Prostate gland (tissue), 2 donors: ENCODE results near the gene ZNF132. TPM values are rescaled to one million over a fixed set of nuclear protein-coding genes. Genes with fewer than 3 reads are reported as not detected.

ENCODE experiments used
- DNase-seq: peaks from one replicate; pipeline ENCODE4 v3.0.0-alpha.2; 2019; ENCODE audit warnings: low spot score
- H3K27ac ChIP-seq, 2 donors: fragments of 200-600 bp; sonication (generic); 2 replicates each; pipeline ENCODE4 v1.5.1; 2017 to 2019
- H3K27me3 ChIP-seq: fragments of 200-600 bp; sonication (generic); replicated peaks from 2 replicates; pipeline ENCODE4 v1.5.1; 2019; ENCODE audit not compliant: insufficient read depth
- H3K36me3 ChIP-seq, 2 donors: fragments of 200-600 bp; sonication (generic); 1 replicate in 1 of 2; 2 replicates in 1 of 2; pipeline versions ENCODE4 v1.5.1 to v1.8.1; 2017 to 2019
- H3K4me1 ChIP-seq: fragments of 200-600 bp; sonication (generic); replicated peaks from 2 replicates; pipeline ENCODE4 v1.5.1; 2019
- H3K4me3 ChIP-seq, 2 donors: fragments of 200-600 bp; sonication (generic); 2 replicates each; pipeline ENCODE4 v1.5.1; 2017 to 2019
- H3K9me3 ChIP-seq: fragments of 200-600 bp; sonication (generic); 2 replicates; pipeline ENCODE4 v1.5.1; 2017
- POLR2A ChIP-seq: fragments of 450-650 bp; IDR thresholded peaks from one replicate; pipeline ENCODE4 v1.6.1; 2016; ENCODE audit warnings: antibody characterized with exemption, mild to moderate bottlenecking
- POLR2AphosphoS5 ChIP-seq: sonication (generic); formaldehyde crosslinking; IDR thresholded peaks from one replicate; pipeline ENCODE4 v1.6.1; 2017; ENCODE audit warnings: antibody characterized with exemption
- WGBS: methylation state at CpG from one replicate; pipeline ENCODE4 v1.1.5; 2018; 5-methylcytosine and 5-hydroxymethylcytosine counted together
- intact Hi-C: fragments of 100-400 bp; cut with DNase I; formaldehyde crosslinking; loops from one replicate; pipeline ENCODE4 v1.14.2; 2022
- total RNA-seq, 2 donors: library from RNA; depleted of rRNA; stranded (reverse); fragments of >200 nt; gene quantifications; one replicate each; pipeline ENCODE4 v1.1.0, GENCODE V29; 2016
- TF ChIP-seq, protein P1 (sequence below), 4 experiments: fragments of 200-600 bp in 2 of 4; fragments of 450-650 bp in 2 of 4; sonication (generic) in 2 of 4; IDR thresholded peaks; 1 replicate in 3 of 4; 2 replicates in 1 of 4; pipeline ENCODE4 v1.5.1; 2016 to 2019; ENCODE audit warnings: antibody characterized with exemption in 4 of 4, mild to moderate bottlenecking in 2 of 4, moderate library complexity in 2 of 4

The ZNF132 gene
- total RNA-seq, 2 donors from 2014 or later = 8.1 to 12.2 TPM

DNA sequence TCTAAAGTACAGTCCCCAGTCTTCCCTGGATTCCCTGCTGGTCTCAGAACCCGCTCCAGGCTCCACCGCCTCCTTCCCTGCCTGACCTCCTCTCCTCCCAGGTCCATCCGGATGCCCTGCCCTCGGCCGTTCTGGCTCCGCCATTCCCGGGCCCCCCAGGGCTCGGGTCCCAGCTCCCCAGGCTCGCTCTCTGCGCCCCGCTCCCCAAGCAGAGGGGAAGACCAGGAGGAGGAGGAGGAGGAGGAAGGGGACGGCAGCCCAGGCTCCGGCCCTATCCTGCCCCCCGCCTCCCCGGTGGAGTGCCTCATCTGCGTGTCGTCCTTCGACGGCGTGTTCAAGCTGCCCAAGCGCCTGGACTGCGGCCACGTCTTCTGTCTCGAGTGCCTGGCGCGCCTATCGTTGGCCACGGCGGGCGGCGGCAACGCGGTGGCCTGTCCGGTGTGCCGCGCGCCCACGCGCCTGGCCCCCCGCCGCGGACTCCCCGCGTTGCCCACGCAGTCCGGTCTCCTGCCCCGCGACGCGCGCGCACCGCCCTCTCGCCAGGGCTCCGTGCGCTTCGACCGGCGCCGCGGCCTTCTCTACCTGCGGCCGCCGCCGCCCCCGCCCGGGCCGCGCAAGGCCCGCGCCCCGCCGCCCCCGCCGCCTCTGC is 43.9 kb downstream of the ZNF132 start:
- no peak for DNase-seq
- peak overlapping the region; percentile 10 to 36 for H3K4me3 ChIP-seq
- no peaks in the 10 kb centered on the region for H3K27me3 ChIP-seq
- peak overlapping the region; percentile 56 to 69 for H3K27ac ChIP-seq
- TF ChIP-seq, protein P1, sequence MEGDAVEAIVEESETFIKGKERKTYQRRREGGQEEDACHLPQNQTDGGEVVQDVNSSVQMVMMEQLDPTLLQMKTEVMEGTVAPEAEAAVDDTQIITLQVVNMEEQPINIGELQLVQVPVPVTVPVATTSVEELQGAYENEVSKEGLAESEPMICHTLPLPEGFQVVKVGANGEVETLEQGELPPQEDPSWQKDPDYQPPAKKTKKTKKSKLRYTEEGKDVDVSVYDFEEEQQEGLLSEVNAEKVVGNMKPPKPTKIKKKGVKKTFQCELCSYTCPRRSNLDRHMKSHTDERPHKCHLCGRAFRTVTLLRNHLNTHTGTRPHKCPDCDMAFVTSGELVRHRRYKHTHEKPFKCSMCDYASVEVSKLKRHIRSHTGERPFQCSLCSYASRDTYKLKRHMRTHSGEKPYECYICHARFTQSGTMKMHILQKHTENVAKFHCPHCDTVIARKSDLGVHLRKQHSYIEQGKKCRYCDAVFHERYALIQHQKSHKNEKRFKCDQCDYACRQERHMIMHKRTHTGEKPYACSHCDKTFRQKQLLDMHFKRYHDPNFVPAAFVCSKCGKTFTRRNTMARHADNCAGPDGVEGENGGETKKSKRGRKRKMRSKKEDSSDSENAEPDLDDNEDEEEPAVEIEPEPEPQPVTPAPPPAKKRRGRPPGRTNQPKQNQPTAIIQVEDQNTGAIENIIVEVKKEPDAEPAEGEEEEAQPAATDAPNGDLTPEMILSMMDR (IDR thresholded peaks at IDR 0.05) = no peak
- no peak for TF ChIP-seq POLR2A
- no peak for TF ChIP-seq POLR2AphosphoS5
- WGBS = 3% methylated on average over 51 of the region's 75 CpGs
- intact Hi-C loops = no loop called here
- no peaks in the 10 kb centered on the region for H3K4me1 ChIP-seq
- peaks cover 12 to 22% of the 10 kb centered on the region in 2 donors for H3K36me3 ChIP-seq
- no peaks in the 10 kb centered on the region for H3K9me3 ChIP-seq

DNA sequence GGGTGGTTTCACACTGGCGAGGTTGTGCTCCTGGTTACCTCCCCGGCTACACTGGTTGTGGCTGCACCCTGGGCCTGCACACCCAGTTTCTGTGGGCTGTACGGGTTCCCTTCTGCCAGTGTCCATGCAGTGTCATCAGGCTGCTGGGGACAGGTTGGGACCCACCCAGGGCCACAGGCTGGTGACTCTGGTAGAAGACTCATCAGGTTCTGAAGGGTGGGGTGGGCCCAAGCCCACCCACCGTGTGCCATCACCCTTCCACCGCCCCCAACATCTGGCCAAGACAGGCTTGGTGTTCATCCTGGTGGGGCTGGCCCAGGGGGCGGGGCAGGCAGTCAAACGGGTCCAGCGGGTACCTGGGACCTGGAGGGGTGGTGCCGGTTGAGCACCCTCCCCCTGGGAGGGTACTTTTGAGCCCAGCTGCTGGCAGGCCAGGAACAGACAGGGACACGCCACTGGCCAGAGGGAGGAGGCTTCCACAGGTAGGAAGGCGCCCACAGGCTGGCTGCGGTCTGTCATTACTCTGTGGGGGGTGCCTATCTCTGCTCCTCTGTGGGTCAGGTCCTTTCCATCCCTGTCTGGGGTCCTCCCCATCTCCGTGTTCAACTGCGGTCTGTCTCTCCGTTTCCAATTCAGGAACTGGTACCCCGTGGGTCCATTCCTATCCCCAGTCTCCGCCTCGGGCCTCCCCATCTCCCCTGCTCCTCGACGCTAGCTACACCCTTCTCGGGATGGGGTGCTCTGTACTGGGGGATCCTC is 44.6 kb downstream of the ZNF132 start, which contains the start of gene RNF225:
Gene RNF225, plus strand, starts transcription at position 437 of the 759 bp plus-strand sequence. CDS start 434 bp downstream, outside the sequence.
- Histone ChIP-seq H3K4me1 (no peaks in the 10 kb centered on the region), H3K27ac (peak within 1 kb of the TSS; percentile 56 to 69), H3K36me3 (peaks cover 12 to 22% of the 10 kb centered on the region in 2 donors), H3K9me3 (no peaks in the 10 kb centered on the region), H3K4me3 (peak within 1 kb of the TSS; percentile 10 to 36), H3K27me3 (no peaks in the 10 kb centered on the region)
- TF ChIP-seq POLR2AphosphoS5 (peak; percentile 96), POLR2A (peak; percentile 87)
- TF ChIP-seq, protein P1 (IDR thresholded peaks at IDR 0.05) = peak in 1 of 4 experiments; percentile 10
- peak; percentile 89 for DNase-seq
- intact Hi-C loops = no loop called here
- WGBS = 21% methylated on average over 20 of the region's 21 CpGs

DNA sequence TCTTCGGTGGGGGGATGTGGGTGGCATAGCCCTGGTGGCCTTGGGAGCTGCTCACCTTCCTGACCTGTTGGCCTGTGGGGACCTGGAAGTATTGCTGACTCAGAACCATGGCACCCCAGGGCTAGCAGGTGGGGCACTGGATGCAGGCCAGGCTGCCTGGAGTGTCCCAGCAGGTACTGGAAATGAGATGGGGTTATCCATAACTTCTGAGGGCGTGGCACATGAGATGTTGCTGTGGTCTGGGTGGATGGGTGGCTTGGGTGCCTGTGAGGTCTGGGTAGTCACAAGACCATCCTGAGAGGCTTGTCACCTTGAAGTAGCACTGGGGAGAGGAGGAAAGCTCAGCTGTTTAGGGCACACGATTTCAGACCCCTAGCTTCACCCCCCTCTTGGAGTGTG is 45.1 kb downstream of the ZNF132 start:
- intact Hi-C loops = no loop called here
- DNase-seq = no peak
- H3K9me3 ChIP-seq = no peaks in the 10 kb centered on the region
- H3K4me1 ChIP-seq = no peaks in the 10 kb centered on the region
- WGBS = 65% methylated on average over 3 of the region's 3 CpGs
- H3K27ac ChIP-seq = peak overlapping the region; percentile 56 to 69
- peaks cover 12 to 22% of the 10 kb centered on the region in 2 donors for H3K36me3 ChIP-seq
- no peaks in the 10 kb centered on the region for H3K27me3 ChIP-seq
- no peak overlapping the region for H3K4me3 ChIP-seq
- TF ChIP-seq POLR2A (no peak), POLR2AphosphoS5 (no peak)
- TF ChIP-seq, protein P1 (IDR thresholded peaks at IDR 0.05) = no peak

DNA sequence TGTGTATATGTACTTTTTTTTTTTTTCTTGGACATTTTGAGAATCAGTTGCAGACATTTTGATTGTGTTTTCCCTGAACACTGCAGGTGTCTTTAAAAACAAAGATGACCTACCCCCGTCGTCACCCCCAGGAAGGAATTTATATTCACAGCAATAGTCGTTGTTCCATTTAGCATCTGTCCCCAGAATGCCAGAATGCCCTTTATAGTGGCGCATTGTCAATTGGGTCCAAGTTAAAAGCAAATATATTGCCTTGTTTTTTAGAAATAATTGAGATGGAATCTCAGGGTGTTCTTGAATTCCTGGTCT is 46.3 kb downstream of the ZNF132 start:
- Histone ChIP-seq H3K4me1 (no peaks in the 10 kb centered on the region), H3K36me3 (peaks cover 12 to 22% of the 10 kb centered on the region in 2 donors), H3K27me3 (no peaks in the 10 kb centered on the region), H3K9me3 (no peaks in the 10 kb centered on the region), H3K4me3 (no peak overlapping the region), H3K27ac (no peak overlapping the region)
- no peak for DNase-seq
- TF ChIP-seq POLR2A = no peak
- TF ChIP-seq, protein P1 (IDR thresholded peaks at IDR 0.05) = no peak
- TF ChIP-seq POLR2AphosphoS5 = no peak
- WGBS = 80% methylated on average over 4 of the region's 4 CpGs
- intact Hi-C loops = no loop called here
